AG10803 (cell line): ENCODE data around the gene NPLOC4.
A peak's percentile ranks its signal among the peaks of the same experiment; 100 is the strongest.
"Not testable (repeated sequence)": the region's sequence is repeated elsewhere in the genome, so short reads cannot be mapped to it uniquely, and the experiment has no call there.

ENCODE experiments used
- DNase-seq: peaks from one replicate; pipeline ENCODE4 v3.0.0; 2010; ENCODE audit warnings: low read depth
- H3K4me3 ChIP-seq: 2 replicates; pipeline ENCODE4 v1.5.1; 2011; ENCODE audit warnings: mild to moderate bottlenecking, low read length, control low read depth
- CTCF ChIP-seq: conservative IDR thresholded peaks from 2 replicates; pipeline ENCODE4 v1.5.1; 2011; ENCODE audit warnings: mild to moderate bottlenecking, low read length, control low read depth, inconsistent platforms

NPLOC4 gene

GRCh38 chr17:81586096-81586495, 50.8 kb downstream of the NPLOC4 start:
- TF ChIP-seq CTCF, result no peak
- no peak for DNase-seq
- no peak overlapping the region for H3K4me3 ChIP-seq

- H3K4me3 ChIP-seq, DNase-seq: not testable (repeated sequence)
Observed at GRCh38 chr17:81584771-81585170, 52.1 kb downstream of the NPLOC4 start.

DNA sequence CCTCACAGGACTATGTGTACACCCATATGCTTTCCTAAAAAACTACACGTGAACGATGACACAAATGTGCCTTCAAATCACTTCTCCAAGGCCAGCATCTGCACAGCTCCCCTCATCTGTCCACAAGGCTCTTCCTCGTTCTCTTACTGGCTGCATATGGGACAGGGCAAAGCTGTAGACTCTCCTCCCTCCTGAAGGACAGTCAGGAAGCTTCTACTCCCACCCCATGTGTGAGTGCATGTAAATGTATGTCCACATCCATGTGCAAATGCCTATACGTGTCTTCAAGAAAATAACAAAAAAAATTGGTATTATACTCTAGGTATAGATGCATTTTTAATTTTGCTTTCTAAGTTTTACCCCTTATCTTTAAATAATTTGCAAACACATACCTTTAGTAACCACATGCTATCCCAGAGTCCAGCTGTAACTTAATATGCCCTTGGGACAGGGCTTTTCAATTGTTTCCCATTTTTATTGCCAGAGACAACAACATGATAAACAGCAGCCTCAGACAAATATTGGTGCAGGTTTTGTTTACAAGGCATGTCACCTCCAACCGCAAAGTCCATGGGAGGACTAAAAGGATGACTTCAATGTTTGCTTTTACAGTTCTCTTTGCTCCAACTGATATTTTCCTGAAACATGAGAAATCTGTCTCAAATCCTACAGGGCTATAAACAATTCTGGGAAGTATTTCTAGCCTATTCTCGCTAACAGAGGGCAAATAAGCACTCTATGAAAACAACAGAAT, 53.1 kb downstream of the NPLOC4 start:
- DNase-seq, result no peak
- H3K4me3 ChIP-seq, result no peak overlapping the region
- TF ChIP-seq CTCF, result no peak

- no peak for TF ChIP-seq CTCF
- no peak for DNase-seq
- no peak overlapping the region for H3K4me3 ChIP-seq
Observed at GRCh38 chr17:81582749-81583148, 54.2 kb downstream of the NPLOC4 start.

DNA sequence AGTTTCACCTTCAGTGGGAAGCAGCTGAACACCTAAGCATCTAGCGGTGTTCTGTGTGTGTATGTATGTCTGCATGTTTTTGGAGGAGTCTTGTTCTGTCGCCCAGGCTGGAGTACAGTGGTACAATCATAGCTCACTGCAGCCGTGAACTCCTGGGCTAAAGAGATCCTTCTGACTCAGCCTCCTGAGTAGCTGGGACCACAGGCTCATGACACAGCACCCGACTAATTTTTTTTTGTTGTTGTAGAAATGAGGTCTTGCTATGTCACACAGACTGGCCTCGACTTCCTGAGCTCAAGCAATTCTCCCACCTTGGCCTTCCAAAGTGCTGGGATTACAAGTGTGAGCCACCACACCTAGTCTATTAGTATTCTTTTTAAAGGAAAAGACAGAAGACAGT, 54.6 kb downstream of the NPLOC4 start:
- no peak overlapping the region for H3K4me3 ChIP-seq

GRCh38 chr17:81581758-81582157, 55.2 kb downstream of the NPLOC4 start:
- no peak overlapping the region for H3K4me3 ChIP-seq
- DNase-seq, result no peak
- no peak for TF ChIP-seq CTCF

More for the DNA sequence above, 54.6 kb downstream of the NPLOC4 start:
- DNase-seq, result peak; percentile 43
- TF ChIP-seq CTCF, result no peak

GRCh38 chr17:81580481-81580880, 56.4 kb downstream of the NPLOC4 start:
- no peak for TF ChIP-seq CTCF
- no peak for DNase-seq
- H3K4me3 ChIP-seq, result no peak overlapping the region
